GM10248 (cell line): ENCODE data around the gene LFNG.

Source experiments
- CTCF ChIA-PET: fragments of 300-600 bp; sonication (Branson Sonifier 250); formaldehyde crosslinking; extraction: SDS; loops from one replicate; lab custom pipeline; 2021; ENCODE audit warnings: antibody characterized with exemption; lab: Yijun Ruan, JAX
- POLR2A ChIA-PET: fragments of 350-650 bp; sonication (Branson Sonifier 250); formaldehyde crosslinking; extraction: SDS; loops from one replicate; lab custom pipeline; 2020; ENCODE audit warnings: antibody characterized with exemption; lab: Yijun Ruan, JAX
- DNase-seq: peaks from one replicate; pipeline ENCODE4 v3.0.0; 2012; ENCODE audit errors: extremely low spot score
- TF ChIP-seq, protein P1 (sequence below): IDR thresholded peaks from 2 replicates; pipeline ENCODE4 v1.5.1; 2012; ENCODE audit warnings: mild to moderate bottlenecking, low read depth; ENCODE audit errors: extremely low read depth, missing control alignments, control extremely low read depth

LFNG gene

DNA sequence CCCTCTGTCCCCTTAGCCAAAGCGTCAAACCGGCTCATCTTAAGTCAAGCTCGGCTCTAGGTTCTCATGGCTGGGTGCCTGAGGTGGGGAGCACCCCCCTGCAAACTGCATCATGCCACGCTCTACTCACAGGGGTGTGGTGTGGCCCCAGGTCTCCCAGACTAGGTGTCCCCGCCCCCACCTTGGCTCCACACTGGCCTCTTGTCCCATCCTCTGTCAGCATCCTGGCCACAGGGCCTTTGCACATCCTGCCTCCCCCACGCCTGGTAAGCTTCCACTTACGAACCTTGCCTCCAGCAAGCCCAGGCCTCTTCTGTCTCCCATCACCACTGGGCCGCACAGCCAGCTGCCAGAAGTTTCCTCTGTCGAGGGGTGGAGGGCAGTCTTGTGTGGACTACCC, 23.2 kb upstream of the LFNG start:
- ChIA-PET CTCF (no interaction called here), POLR2A (no interaction called here)
- DNase-seq = no peak

DNA sequence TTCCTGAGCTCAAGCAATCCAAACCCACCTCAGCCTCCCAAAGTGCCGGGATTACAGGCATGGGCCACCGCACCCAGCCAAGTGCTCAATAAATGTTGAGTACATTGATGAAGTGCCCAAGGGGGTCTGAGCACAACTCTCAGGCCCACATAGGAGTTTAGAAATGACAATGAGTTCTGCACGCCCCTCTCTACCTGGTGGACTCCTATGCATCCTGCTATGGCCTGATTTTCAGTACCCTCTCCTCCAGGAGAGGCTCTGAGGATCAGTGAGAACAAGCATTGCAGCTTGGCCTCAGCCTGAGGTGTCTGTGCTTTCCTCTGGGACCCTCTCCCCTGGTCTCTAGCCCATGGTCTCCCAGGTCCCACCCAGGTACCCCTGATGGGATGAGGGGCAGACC, 22.5 kb upstream of the LFNG start:
- no peak for DNase-seq
- TF ChIP-seq, protein P1, sequence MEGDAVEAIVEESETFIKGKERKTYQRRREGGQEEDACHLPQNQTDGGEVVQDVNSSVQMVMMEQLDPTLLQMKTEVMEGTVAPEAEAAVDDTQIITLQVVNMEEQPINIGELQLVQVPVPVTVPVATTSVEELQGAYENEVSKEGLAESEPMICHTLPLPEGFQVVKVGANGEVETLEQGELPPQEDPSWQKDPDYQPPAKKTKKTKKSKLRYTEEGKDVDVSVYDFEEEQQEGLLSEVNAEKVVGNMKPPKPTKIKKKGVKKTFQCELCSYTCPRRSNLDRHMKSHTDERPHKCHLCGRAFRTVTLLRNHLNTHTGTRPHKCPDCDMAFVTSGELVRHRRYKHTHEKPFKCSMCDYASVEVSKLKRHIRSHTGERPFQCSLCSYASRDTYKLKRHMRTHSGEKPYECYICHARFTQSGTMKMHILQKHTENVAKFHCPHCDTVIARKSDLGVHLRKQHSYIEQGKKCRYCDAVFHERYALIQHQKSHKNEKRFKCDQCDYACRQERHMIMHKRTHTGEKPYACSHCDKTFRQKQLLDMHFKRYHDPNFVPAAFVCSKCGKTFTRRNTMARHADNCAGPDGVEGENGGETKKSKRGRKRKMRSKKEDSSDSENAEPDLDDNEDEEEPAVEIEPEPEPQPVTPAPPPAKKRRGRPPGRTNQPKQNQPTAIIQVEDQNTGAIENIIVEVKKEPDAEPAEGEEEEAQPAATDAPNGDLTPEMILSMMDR = no peak
- POLR2A ChIA-PET = no interaction called here
- CTCF ChIA-PET = no interaction called here

More for the DNA sequence above, 23.2 kb upstream of the LFNG start:
- TF ChIP-seq, protein P1 = no peak

DNA sequence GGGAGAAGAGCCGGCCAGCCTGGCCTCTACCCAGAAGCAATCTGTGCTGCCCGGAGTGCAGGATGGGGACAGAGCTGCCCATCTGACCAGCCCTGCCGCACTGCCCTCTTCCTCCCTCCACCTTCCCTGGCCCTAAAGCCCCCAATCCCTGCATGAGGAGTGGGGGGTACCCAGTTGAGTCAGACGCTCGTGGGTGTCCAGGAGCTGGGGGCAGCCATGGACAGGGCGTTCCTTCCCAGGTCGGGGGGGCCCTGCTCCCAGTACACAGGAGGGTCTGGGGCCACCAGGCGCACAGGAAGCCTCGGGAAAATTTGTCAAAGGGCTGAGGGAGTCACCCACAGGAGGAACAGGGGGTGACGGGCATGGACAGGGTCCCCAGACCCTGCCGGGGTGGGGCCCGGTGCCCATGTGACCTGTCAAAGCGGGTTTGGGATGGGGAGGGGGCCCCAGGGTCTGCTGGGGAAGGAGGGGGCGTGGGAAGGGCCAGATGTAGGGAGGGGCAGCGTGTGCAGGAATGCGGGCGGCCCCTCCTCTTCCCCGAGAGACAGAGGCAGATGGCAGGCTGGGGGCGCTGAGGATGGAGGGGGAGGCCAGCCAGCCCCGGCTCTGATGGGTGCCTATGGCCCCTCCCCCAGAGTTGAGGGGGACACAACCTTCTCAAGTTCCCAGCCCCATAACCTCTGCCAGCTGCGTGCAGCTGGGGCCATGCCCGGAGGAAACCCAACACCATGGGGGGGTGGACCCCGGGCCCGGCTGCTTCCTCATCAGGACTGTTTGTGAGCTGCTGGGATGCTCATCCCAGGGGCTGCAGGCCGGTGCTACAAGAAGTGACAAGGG, 21.9 kb upstream of the LFNG start:
- DNase-seq = no peak
- POLR2A ChIA-PET = no interaction called here
- CTCF ChIA-PET = interaction anchor here (1.3 to 1.8 kb wide), 2 partner anchors 10 to 14 kb away, joined by 4 read pairs; no protein-coding TSS in a partner anchor
- TF ChIP-seq, protein P1 = no peak

DNA sequence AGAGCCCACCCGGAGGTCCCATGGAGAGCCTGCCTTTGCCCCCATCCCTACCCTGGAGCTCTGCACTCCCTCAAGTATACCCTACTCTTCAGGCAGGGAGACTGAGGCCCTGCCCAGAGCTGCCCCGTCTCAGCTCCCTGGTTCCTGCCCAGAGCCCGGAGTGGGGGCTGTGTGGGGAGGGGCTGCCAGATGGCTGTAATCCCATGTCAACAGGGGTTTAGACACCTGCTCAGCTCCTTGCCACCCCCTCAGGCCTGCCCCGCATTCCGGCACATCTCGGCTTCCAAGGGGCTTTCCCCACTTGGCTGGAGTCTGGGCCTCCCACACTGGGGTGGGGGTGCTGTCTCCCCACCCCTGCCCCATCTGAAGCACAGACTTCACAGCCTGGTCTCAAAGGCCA, 20.9 kb upstream of the LFNG start:
- DNase-seq = no peak
- ChIA-PET POLR2A (no interaction called here), CTCF (interaction anchor here (1.1 to 1.8 kb wide), 6 partner anchors 9 to 46 kb away, joined by 3 to 9 read pairs (median 4); no protein-coding TSS in a partner anchor)
- TF ChIP-seq, protein P1 = no peak

DNA sequence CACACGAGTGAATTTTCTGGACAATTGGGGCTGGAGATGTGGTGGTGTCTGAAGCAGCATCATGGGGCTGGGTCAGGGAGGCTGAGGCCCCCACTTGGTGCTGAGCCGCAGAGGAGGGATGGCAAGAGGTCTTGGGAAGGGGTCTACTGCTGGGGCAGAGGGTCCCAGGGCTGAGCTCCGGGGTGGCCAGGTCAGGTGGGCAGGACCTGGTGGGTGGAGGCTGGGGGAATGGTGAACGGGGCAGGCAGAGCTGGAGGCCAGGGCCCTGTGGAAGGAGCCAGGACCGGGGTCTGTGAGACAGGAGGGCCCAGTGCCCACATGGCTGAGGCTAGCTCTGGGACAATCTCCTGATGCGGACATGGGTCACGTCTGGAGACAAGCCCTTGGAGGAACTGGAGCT, 20.4 kb upstream of the LFNG start:
- POLR2A ChIA-PET = no interaction called here
- TF ChIP-seq, protein P1 = no peak
- DNase-seq = no peak
- CTCF ChIA-PET = interaction anchor here (1.1 to 1.8 kb wide), 6 partner anchors 9 to 47 kb away, joined by 3 to 9 read pairs (median 4); no protein-coding TSS in a partner anchor

DNA sequence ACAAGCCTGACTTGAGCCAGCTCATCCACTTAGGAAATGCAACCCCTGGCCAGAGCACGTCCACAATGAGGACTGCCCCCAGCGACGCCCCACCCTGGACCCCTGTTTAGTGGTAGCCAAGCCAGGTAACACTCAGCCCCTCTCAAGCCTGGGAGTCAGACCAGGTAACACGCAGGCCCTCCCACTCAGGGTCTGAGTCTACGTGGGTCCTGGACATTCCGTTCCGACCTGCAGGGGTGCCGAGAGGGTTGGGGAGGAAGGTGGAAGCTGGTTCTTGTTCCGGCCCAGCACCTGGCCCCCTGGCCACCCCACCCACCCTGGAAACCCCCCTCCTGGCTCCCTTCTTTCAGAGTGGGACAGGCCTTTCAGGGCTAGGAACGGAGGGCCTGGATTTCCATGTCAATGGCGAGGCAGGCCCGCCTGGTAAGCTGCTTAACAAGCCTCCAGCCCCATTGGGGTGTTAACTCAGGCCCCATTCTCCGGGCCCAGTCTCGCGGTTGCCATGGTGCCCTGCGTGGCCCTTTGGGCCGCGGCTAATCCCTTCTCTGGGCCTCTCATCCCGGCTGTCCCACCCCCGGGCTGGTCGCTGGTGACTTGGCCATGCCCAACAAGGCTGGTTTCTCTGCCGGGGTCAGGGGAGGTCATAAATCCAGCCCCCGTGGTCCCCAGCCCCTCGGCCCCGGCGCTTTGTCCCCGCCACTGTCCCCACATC, 19.7 kb upstream of the LFNG start:
- TF ChIP-seq, protein P1 = no peak
- DNase-seq = no peak
- ChIA-PET CTCF (interaction anchor here (1.1 to 1.6 kb wide), 3 partner anchors 23 to 47 kb away, joined by 3 to 9 read pairs (median 4); no protein-coding TSS in a partner anchor), POLR2A (no interaction called here)
